ENCODE measurements around the gene EXOSC7.
"Not testable (repeated sequence)": the region's sequence is repeated elsewhere in the genome, so short reads cannot be mapped to it uniquely, and the experiment has no call there.

The EXOSC7 gene

GRCh38 chr3:44932271-44932670, 43.8 kb upstream of the EXOSC7 start:
- no peak for TF ChIP-seq CTCF (IDR thresholded peaks at IDR 0.05; ENCODE audit: low read depth, low read length, missing control alignments)
- no peak overlapping the region for H3K4me3 ChIP-seq (replicated peaks; ENCODE audit: low read depth, low read length)
- no peak for DNase-seq (ENCODE audit: extremely low read depth, low read depth)

GRCh38 chr3:44932986-44933944, 42.8 kb upstream of the EXOSC7 start:
- DNase-seq (ENCODE audit: extremely low read depth, low read depth), result no peak
- TF ChIP-seq CTCF (IDR thresholded peaks at IDR 0.05; ENCODE audit: low read depth, low read length, missing control alignments), result no peak
- no peak overlapping the region for H3K4me3 ChIP-seq (replicated peaks; ENCODE audit: low read depth, low read length)

GRCh38 chr3:44939581-44940036, 36.4 kb upstream of the EXOSC7 start:
- TF ChIP-seq CTCF (IDR thresholded peaks at IDR 0.05; ENCODE audit: low read depth, low read length, missing control alignments), result no peak
- H3K4me3 ChIP-seq (replicated peaks; ENCODE audit: low read depth, low read length), result no peak overlapping the region
- no peak for DNase-seq (ENCODE audit: extremely low read depth, low read depth)

GRCh38 chr3:44942202-44942921, 33.7 kb upstream of the EXOSC7 start:
- TF ChIP-seq CTCF (IDR thresholded peaks at IDR 0.05; ENCODE audit: low read depth, low read length, missing control alignments), result no peak
- DNase-seq (ENCODE audit: extremely low read depth, low read depth), result peak; percentile 14
- H3K4me3 ChIP-seq (replicated peaks; ENCODE audit: low read depth, low read length), result no peak overlapping the region

DNA sequence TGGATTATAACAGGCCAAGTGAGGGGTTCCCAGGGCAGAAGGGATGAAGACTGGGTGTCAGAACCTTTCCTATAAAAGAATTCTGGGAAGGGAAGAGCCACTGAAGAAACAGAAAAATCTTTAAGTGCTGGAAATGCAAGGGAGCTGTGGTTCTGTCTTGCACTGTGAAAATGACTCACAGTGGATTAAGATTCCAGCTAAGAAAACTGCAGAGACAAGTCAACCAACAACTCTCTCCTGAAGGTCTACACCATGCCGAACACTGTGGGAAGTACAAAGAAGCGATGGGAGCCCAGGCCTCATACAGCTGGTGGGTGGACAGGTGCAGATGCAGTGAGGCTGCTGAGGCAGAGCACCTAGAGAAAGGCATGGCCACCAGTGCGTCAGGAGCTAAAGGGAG, 27.8 kb upstream of the EXOSC7 start:
- TF ChIP-seq CTCF (IDR thresholded peaks at IDR 0.05; ENCODE audit: low read depth, low read length, missing control alignments), result no peak
- no peak overlapping the region for H3K4me3 ChIP-seq (replicated peaks; ENCODE audit: low read depth, low read length)
- DNase-seq (ENCODE audit: extremely low read depth, low read depth), result no peak

DNA sequence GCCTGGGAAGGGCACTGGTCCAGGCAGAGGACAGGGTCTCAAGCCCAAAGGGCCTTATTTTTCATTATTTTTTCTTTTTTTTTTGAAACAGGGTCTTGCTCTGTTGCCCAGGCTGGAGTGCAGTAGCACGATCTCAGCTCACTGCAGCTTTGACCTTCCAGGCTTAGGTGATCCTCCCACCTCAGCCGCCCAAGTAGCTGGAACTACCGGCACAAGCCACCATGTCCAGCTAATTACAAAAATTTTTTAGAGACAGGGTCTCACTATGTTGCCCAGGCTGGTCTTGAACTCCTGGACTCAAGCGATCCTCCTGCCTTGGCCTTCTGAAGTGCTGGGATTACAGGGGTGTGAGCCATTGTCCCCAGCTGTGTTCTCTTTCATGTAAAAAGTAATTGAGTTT, 26.3 kb upstream of the EXOSC7 start:
- DNase-seq (ENCODE audit: extremely low read depth, low read depth); H3K4me3 ChIP-seq (replicated peaks; ENCODE audit: low read depth, low read length): not testable (repeated sequence)

DNA sequence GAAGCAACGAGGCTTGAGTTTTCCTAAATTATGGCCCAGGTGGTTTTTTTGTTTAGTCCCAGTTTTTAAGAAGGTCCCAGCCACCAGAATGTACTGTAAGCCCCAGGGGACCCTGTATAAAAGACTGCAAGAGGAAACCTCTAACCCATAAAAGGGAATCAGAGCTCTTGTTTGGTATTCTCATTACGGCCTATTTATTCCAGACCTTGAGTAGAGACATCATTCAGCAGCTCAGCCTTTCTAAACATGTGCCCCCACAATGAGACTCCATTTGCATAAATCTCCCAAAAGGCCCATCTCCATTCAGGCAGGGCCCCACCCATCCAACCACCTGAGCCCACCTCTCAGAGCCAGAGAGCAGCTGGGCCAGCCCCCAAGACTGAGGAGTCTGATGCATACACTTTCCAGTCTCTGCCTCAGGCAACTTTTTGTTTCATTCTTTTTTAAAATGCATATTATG, 25.7 kb upstream of the EXOSC7 start:
- TF ChIP-seq CTCF (IDR thresholded peaks at IDR 0.05; ENCODE audit: low read depth, low read length, missing control alignments), result no peak
- DNase-seq (ENCODE audit: extremely low read depth, low read depth), result no peak

More for the DNA sequence above, 25.7 kb upstream of the EXOSC7 start:
- no peak overlapping the region for H3K4me3 ChIP-seq (replicated peaks; ENCODE audit: low read depth, low read length)

Measured in HFF-Myc (cell line).